Hematopoietic multipotent progenitor cell (in vitro differentiated cells): Measurements from ENCODE around the gene STOM. TPM values are rescaled to one million over a fixed set of nuclear protein-coding genes. Genes with fewer than 3 reads are reported as not detected.

Experiments used
- DNase-seq, 3 donors: peaks; one replicate each; pipeline ENCODE4 v3.0.0-alpha.2; 2011 to 2015; ENCODE audit warnings: low read depth in 2 of 3, low spot score in 2 of 3
- total RNA-seq: library from RNA; depleted of rRNA; stranded (reverse); fragments of >200 nt; gene quantifications from one replicate; pipeline ENCODE4 v1.2.3, GENCODE V29; 2012

The STOM gene
- total RNA-seq, 1 donor: 88.3 TPM

GRCh38 chr9:121289026-121289771 lies 80.9 kb downstream of the STOM start:
- DNase-seq: peak in 1 of 3 donors; percentile 74

Other genes with a start within 250 kb of the STOM start
- 17.8 TPM for gene RAB14, start 168.4 kb downstream of the STOM start, total RNA-seq
- gene GSN, start 102.1 kb downstream of the STOM start, total RNA-seq: 384 TPM
- 4.8 TPM for gene GGTA1, start 129.6 kb upstream of the STOM start, total RNA-seq